ENCODE data around the gene POR. TPM values are rescaled to one million over a fixed set of nuclear protein-coding genes. Genes with fewer than 3 reads are reported as not detected.

Gene POR
- total RNA-seq, 1 experiment from 2014 or later: 45.1 TPM

DNA sequence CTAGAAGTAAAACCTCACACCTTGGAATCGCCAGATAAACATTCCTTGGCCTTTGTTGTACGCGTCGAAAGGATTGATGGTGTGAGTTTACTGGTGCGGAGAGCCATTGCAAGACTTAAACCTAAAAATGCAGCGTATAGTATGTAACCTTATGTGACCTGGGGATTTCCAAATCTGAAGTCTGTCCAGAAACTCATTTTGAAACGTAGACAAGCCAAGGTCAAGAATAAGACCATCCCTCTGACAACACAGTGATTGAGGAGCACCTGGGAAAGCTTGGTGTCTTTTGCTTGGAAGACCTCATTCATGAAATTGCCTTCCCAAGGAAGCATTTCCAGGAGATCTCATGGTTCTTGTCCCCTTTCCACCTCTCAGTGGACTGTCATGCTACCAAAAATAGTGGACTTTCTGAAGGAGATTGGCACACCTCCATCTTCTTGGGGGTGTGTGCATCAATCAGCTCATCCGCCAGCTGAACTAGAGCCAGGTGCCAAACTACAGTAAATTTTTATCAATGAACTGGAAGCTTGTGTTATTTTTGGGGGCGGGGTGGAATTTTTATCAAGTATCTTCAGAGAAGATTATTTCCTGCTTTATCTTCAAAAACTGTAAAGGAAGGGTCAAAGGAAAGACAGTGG, 8.1 kb downstream of the POR start:
- ChIA-PET CTCF (interaction anchor here (0.8 kb wide), 1 partner anchor 340 kb away, joined by 3 read pairs; no protein-coding TSS in a partner anchor), POLR2A (interaction anchor here (0.6 to 1.3 kb wide), 3 partner anchors 9 to 78 kb away, joined by 4 to 6 read pairs (median 4); no protein-coding TSS in a partner anchor)
- no peak overlapping the region for H3K4me3 Mint-ChIP-seq (ENCODE audit: unreplicated experiment)
- H3K36me3 Mint-ChIP-seq (ENCODE audit: insufficient read depth, unreplicated experiment): peaks cover 2% of the 10 kb centered on the region
- DNase-seq (ENCODE audit: unreplicated experiment): no peak
- peaks cover 11% of the 10 kb centered on the region for H3K4me1 Mint-ChIP-seq (ENCODE audit: insufficient read depth, unreplicated experiment)
- BruUV-seq (replicated peaks): no TSS peak
- H3K27me3 Mint-ChIP-seq (ENCODE audit: insufficient read depth, unreplicated experiment): no peaks in the 10 kb centered on the region
- intact Hi-C loops (cut with micrococcal nuclease): no loop called here
- H3K9me3 Mint-ChIP-seq (ENCODE audit: unreplicated experiment): no peaks in the 10 kb centered on the region
- no peak overlapping the region for H3K27ac Mint-ChIP-seq (ENCODE audit: low read depth, unreplicated experiment)
- TF ChIP-seq, protein P1, sequence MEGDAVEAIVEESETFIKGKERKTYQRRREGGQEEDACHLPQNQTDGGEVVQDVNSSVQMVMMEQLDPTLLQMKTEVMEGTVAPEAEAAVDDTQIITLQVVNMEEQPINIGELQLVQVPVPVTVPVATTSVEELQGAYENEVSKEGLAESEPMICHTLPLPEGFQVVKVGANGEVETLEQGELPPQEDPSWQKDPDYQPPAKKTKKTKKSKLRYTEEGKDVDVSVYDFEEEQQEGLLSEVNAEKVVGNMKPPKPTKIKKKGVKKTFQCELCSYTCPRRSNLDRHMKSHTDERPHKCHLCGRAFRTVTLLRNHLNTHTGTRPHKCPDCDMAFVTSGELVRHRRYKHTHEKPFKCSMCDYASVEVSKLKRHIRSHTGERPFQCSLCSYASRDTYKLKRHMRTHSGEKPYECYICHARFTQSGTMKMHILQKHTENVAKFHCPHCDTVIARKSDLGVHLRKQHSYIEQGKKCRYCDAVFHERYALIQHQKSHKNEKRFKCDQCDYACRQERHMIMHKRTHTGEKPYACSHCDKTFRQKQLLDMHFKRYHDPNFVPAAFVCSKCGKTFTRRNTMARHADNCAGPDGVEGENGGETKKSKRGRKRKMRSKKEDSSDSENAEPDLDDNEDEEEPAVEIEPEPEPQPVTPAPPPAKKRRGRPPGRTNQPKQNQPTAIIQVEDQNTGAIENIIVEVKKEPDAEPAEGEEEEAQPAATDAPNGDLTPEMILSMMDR (IDR thresholded peaks at IDR 0.05; ENCODE audit: unreplicated experiment): no peak

DNA sequence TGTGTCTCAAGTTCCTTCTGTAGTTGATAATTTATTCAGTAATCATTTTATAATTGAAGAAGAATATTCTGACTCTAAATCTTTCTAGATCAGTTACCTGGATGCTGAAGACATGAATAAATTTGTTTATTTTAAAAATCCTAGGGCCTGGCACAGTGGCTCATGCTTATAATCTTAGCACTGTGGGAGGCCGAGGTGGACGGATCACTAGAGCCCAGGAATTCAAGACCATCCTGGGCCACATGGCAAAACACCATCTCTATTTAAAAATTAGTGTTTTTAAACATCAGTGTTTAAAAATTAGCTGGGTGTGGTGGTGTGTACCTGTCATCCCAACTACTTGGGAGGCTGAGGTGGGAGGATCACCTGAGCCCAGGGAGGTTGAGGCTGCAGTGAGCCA, 9.3 kb downstream of the POR start:
- intact Hi-C loops (cut with micrococcal nuclease): no loop called here
- no TSS peak for BruUV-seq (replicated peaks)

DNA sequence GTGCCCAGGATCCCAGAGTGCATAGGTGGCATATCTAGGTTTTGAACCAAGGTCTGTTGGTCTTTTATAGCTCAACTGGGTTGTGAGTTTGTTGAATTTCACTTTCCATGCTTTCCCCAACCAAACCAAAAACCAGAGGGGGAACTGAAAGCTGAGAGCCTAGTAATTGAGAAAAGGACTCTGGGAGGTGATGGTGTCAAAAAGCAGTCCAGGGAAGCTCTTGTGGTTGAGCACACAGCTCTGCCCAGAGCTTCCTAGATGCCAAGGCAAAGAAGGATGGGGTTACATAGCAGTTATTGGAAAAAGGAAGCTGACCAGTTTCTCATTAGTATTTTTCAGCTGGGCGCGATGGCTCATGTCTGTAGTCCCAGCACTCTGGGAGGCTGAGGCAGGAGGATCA, 9.9 kb downstream of the POR start:
- Mint-ChIP-seq H3K9me3 (ENCODE audit: unreplicated experiment) (no peaks in the 10 kb centered on the region), H3K4me1 (ENCODE audit: insufficient read depth, unreplicated experiment) (peaks cover 5% of the 10 kb centered on the region), H3K36me3 (ENCODE audit: insufficient read depth, unreplicated experiment) (peaks cover 9% of the 10 kb centered on the region), H3K27me3 (ENCODE audit: insufficient read depth, unreplicated experiment) (no peaks in the 10 kb centered on the region), H3K27ac (ENCODE audit: low read depth, unreplicated experiment) (no peak overlapping the region), H3K4me3 (ENCODE audit: unreplicated experiment) (no peak overlapping the region)
- POLR2A ChIA-PET: interaction anchor here (0.7 to 1.5 kb wide), 3 partner anchors 9 to 123 kb away, joined by 3 to 5 read pairs (median 4); partner anchors contain the start of genes MDH2 and STYXL1
- no peak for DNase-seq (ENCODE audit: unreplicated experiment)
- CTCF ChIA-PET: interaction anchor here (0.6 kb wide), 1 partner anchor 15 kb away, joined by 3 read pairs; no protein-coding TSS in a partner anchor
- BruUV-seq (replicated peaks): no TSS peak
- TF ChIP-seq, protein P1 (IDR thresholded peaks at IDR 0.05; ENCODE audit: unreplicated experiment): no peak
- intact Hi-C loops (cut with micrococcal nuclease): no loop called here

More for the DNA sequence above, 9.3 kb downstream of the POR start:
- Mint-ChIP-seq H3K36me3 (ENCODE audit: insufficient read depth, unreplicated experiment) (peaks cover 9% of the 10 kb centered on the region), H3K27ac (ENCODE audit: low read depth, unreplicated experiment) (no peak overlapping the region), H3K27me3 (ENCODE audit: insufficient read depth, unreplicated experiment) (no peaks in the 10 kb centered on the region), H3K4me1 (ENCODE audit: insufficient read depth, unreplicated experiment) (peaks cover 5% of the 10 kb centered on the region), H3K4me3 (ENCODE audit: unreplicated experiment) (no peak overlapping the region), H3K9me3 (ENCODE audit: unreplicated experiment) (no peaks in the 10 kb centered on the region)
- POLR2A ChIA-PET: interaction anchor here (1.5 kb wide), 1 partner anchor 8 kb away, joined by 5 read pairs; no protein-coding TSS in a partner anchor
- TF ChIP-seq, protein P1 (IDR thresholded peaks at IDR 0.05; ENCODE audit: unreplicated experiment): no peak
- DNase-seq (ENCODE audit: unreplicated experiment): no peak
- CTCF ChIA-PET: no interaction called here

DNA sequence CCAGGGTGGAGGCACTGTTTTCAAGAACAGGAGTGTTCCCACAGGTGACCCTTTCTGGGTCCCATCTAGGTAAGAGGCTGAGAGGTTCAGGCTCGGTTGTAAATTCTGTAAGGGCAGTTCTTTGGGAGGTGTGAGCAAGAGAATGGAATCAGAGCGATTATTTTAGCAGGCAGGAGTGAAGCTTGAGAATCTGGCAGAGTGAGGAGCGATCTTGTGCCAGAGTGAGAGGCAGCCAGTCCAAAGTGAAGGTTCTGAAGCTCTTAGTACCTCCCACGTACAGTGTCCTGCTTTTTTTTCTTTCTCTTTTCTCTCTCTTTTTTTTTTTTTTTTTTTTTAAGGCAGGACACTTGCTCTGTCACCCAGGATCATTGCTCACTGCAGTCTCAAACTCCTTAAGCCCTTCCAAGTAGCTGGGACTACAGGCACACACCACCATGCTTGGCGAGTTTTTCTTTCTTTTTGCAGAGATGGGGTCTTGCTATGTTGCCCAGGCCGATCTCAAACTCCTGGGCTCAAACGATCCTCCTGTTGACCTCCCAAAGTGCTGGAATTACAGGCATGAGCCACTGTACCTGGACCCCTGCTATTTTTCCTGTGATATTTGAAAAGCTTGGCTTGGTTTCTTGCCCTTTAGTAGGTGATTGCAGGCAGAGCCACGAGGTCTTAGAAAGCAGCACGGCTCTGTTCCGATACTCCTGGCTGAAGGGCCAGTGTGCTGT, 10.9 kb downstream of the POR start:
- Mint-ChIP-seq H3K27ac (ENCODE audit: low read depth, unreplicated experiment) (no peak overlapping the region), H3K9me3 (ENCODE audit: unreplicated experiment) (no peaks in the 10 kb centered on the region), H3K4me1 (ENCODE audit: insufficient read depth, unreplicated experiment) (no peaks in the 10 kb centered on the region), H3K27me3 (ENCODE audit: insufficient read depth, unreplicated experiment) (no peaks in the 10 kb centered on the region), H3K36me3 (ENCODE audit: insufficient read depth, unreplicated experiment) (peaks cover 9% of the 10 kb centered on the region), H3K4me3 (ENCODE audit: unreplicated experiment) (no peak overlapping the region)
- ChIA-PET POLR2A (interaction anchor here (0.5 to 1.5 kb wide), 4 partner anchors 10 to 156 kb away, joined by 3 to 5 read pairs (median 4); partner anchors contain the start of genes MDH2 and STYXL1), CTCF (interaction anchor here (0.6 to 1.1 kb wide), 2 partner anchors 9 to 14 kb away, joined by 3 read pairs; no protein-coding TSS in a partner anchor)
- intact Hi-C loops (cut with micrococcal nuclease): no loop called here
- no peak for DNase-seq (ENCODE audit: unreplicated experiment)
- TF ChIP-seq, protein P1 (IDR thresholded peaks at IDR 0.05; ENCODE audit: unreplicated experiment): no peak
- BruUV-seq (replicated peaks): no TSS peak
